ENCODE measurements around the gene CYTH1.

DNA sequence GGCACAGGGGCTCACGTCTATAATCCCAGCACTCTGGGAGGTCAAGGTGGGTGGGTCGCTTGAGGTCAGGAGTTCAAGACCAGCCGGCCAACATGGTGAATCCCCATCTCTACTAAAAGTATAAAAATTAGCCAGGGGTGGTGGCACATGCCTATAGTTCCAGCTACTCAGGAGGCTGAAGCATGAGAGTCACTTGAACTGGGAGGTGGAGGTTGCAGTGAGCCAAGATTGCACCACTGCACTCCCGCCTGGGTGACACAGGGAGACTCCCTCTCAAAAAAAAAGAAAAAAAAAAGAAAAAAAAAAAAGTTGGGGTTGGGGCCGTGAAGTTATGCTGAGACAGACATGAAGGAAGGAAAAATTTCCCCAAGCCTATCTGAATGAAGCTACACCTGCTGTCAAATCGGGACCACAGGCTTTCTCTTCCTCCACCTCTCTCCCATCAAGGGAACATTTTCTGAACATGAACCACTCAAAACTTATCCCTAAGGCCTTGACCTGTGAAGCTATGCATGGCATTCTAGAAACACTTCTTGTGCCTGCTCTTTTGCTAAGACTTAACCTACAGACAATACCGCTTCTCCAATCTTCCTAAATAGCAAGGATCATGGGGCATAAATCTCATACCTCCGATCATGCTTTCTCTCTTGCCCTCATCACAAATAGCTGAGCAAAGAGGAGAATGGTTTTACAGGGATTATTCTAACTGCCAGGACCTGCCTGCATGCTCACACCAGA, 88.6 kb downstream of the CYTH1 start:
- TF ChIP-seq, protein P1, sequence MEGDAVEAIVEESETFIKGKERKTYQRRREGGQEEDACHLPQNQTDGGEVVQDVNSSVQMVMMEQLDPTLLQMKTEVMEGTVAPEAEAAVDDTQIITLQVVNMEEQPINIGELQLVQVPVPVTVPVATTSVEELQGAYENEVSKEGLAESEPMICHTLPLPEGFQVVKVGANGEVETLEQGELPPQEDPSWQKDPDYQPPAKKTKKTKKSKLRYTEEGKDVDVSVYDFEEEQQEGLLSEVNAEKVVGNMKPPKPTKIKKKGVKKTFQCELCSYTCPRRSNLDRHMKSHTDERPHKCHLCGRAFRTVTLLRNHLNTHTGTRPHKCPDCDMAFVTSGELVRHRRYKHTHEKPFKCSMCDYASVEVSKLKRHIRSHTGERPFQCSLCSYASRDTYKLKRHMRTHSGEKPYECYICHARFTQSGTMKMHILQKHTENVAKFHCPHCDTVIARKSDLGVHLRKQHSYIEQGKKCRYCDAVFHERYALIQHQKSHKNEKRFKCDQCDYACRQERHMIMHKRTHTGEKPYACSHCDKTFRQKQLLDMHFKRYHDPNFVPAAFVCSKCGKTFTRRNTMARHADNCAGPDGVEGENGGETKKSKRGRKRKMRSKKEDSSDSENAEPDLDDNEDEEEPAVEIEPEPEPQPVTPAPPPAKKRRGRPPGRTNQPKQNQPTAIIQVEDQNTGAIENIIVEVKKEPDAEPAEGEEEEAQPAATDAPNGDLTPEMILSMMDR (IDR thresholded peaks at IDR 0.05; ENCODE audit: low read length) = no peak
- no peak for TF ChIP-seq EZH2 (IDR thresholded peaks at IDR 0.05; ENCODE audit: borderline replicate concordance, low read length)
